Astrocyte (in vitro differentiated cells and primary cell): Measurements from ENCODE around the gene RBM17. TPM values are rescaled to one million over a fixed set of nuclear protein-coding genes. Genes with fewer than 3 reads are reported as not detected.
"Not testable (repeated sequence)": the region's sequence is repeated elsewhere in the genome, so short reads cannot be mapped to it uniquely, and the experiment has no call there.

Experiments used
- DNase-seq: peaks from one replicate; pipeline ENCODE4 v3.0.0-alpha.2; 2010; ENCODE audit warnings: low read depth
- FAIRE-seq: peaks from 2 replicates; lab custom pipeline; 2011; peaks lifted over from hg19 to GRCh38; lab: Jason Lieb, UNC
- H2AFZ ChIP-seq: 2 replicates; pipeline ENCODE4 v1.6.0; 2012; ENCODE audit warnings: low read depth, low read length, inconsistent platforms
- H3K27ac ChIP-seq: 2 replicates; pipeline ENCODE4 v1.5.1; 2011; ENCODE audit warnings: low read depth, low read length, inconsistent platforms
- H3K27me3 ChIP-seq: 2 replicates; pipeline ENCODE4 v1.6.0; 2011; ENCODE audit warnings: low read length, inconsistent platforms; ENCODE audit not compliant: insufficient read depth
- H3K36me3 ChIP-seq: 2 replicates; pipeline ENCODE4 v1.5.1; 2011; ENCODE audit warnings: low read length, inconsistent platforms; ENCODE audit not compliant: insufficient read depth
- H3K4me1 ChIP-seq: 2 replicates; pipeline ENCODE4 v1.5.1; 2011; ENCODE audit warnings: low read length, inconsistent platforms; ENCODE audit not compliant: insufficient read depth
- H3K4me2 ChIP-seq: 2 replicates; pipeline ENCODE4 v1.6.0; 2012; ENCODE audit warnings: low read length, inconsistent platforms
- H3K4me3 ChIP-seq: 2 replicates; pipeline ENCODE4 v1.5.1; 2011; ENCODE audit warnings: low read depth, mild to moderate bottlenecking, low read length, inconsistent platforms; ENCODE audit not compliant: insufficient read depth
- H3K79me2 ChIP-seq: 2 replicates; pipeline ENCODE4 v1.6.0; 2012; ENCODE audit warnings: mild to moderate bottlenecking, low read length, inconsistent platforms; ENCODE audit not compliant: insufficient read depth
- H3K9ac ChIP-seq: 2 replicates; pipeline ENCODE4 v1.6.0; 2012; ENCODE audit warnings: mild to moderate bottlenecking, low read length, inconsistent platforms
- H3K9me3 ChIP-seq: 2 replicates; pipeline ENCODE4 v1.5.1; 2012; ENCODE audit warnings: low read depth, mild to moderate bottlenecking, low read length, inconsistent platforms; ENCODE audit not compliant: insufficient read depth
- H4K20me1 ChIP-seq: 2 replicates; pipeline ENCODE4 v1.6.0; 2012; ENCODE audit warnings: low read length, inconsistent platforms; ENCODE audit not compliant: insufficient read depth
- H3K27ac Mint-ChIP-seq: one replicate; pipeline ENCODE4 v1.8.0; 2021; ENCODE audit warnings: mild to moderate bottlenecking, mixed read lengths; ENCODE audit not compliant: unreplicated experiment
- H3K27me3 Mint-ChIP-seq: one replicate; pipeline ENCODE4 v1.8.0; 2021; ENCODE audit warnings: low read depth, mixed read lengths; ENCODE audit not compliant: unreplicated experiment
- H3K36me3 Mint-ChIP-seq: one replicate; pipeline ENCODE4 v1.8.0; 2021; ENCODE audit warnings: low read depth, mixed read lengths; ENCODE audit not compliant: unreplicated experiment
- H3K4me1 Mint-ChIP-seq: one replicate; pipeline ENCODE4 v1.8.0; 2021; ENCODE audit warnings: low read depth, mixed read lengths; ENCODE audit not compliant: unreplicated experiment
- H3K4me3 Mint-ChIP-seq: one replicate; pipeline ENCODE4 v1.8.0; 2021; ENCODE audit warnings: mild to moderate bottlenecking, moderate library complexity, mixed read lengths; ENCODE audit not compliant: unreplicated experiment
- H3K9me3 Mint-ChIP-seq: one replicate; pipeline ENCODE4 v1.8.0; 2021; ENCODE audit warnings: mild to moderate bottlenecking, mixed read lengths; ENCODE audit not compliant: unreplicated experiment
- EZH2 ChIP-seq: IDR thresholded peaks from 2 replicates; pipeline ENCODE4 v1.6.1; 2012; ENCODE audit warnings: mild to moderate bottlenecking, low read length, inconsistent platforms; ENCODE audit not compliant: insufficient read depth
- total RNA-seq: library from RNA; stranded (reverse); gene quantifications from 2 replicates; pipeline ENCODE4 v1.2.1, GENCODE V29; 2021
- TF ChIP-seq, protein P1 (sequence below): IDR thresholded peaks from 2 replicates; pipeline ENCODE4 v1.5.1; 2011; ENCODE audit warnings: low read depth, mild to moderate bottlenecking, inconsistent platforms, low read length, moderate library complexity; ENCODE audit not compliant: insufficient read depth

The RBM17 gene
- total RNA-seq, 1 donor from 2014 or later, result 71.3 TPM

DNA sequence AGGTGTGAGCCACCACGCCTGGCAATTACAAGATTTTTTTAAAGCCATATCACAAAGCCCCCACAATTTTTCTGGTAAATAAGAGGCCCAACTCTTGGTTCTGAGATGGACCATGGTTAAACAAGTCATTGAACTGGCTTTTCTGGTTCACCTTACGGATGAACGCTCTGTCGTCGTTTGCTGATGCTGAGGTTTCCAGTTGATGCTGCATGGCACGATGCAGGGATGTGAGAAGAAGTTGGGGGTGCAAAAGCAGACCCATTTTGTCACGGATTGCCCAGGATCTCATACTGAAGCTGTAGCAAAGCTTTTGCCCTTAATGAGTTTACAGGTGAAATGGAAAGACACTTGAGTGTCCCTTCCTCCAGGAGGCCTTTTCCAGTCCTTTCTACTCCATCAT, 24.7 kb upstream of the RBM17 start:
- peaks cover 1% of the 10 kb centered on the region for H3K4me1 Mint-ChIP-seq
- Histone ChIP-seq H2AFZ (no peak overlapping the region), H3K9me3 (no peaks in the 10 kb centered on the region), H3K4me3 (no peak overlapping the region), H3K79me2 (no peaks in the 10 kb centered on the region), H3K4me2 (no peak overlapping the region), H3K36me3 (no peaks in the 10 kb centered on the region), H3K9ac (no peak overlapping the region), H3K4me1 (no peaks in the 10 kb centered on the region), H4K20me1 (no peaks in the 10 kb centered on the region), H3K27me3 (peaks cover 8% of the 10 kb centered on the region), H3K27ac (no peak overlapping the region)
- no peak overlapping the region for H3K4me3 Mint-ChIP-seq
- FAIRE-seq (no peak), DNase-seq (no peak)
- H3K36me3 Mint-ChIP-seq, result no peaks in the 10 kb centered on the region
- peaks cover 16% of the 10 kb centered on the region for H3K27me3 Mint-ChIP-seq
- no peak for TF ChIP-seq EZH2
- TF ChIP-seq, protein P1, sequence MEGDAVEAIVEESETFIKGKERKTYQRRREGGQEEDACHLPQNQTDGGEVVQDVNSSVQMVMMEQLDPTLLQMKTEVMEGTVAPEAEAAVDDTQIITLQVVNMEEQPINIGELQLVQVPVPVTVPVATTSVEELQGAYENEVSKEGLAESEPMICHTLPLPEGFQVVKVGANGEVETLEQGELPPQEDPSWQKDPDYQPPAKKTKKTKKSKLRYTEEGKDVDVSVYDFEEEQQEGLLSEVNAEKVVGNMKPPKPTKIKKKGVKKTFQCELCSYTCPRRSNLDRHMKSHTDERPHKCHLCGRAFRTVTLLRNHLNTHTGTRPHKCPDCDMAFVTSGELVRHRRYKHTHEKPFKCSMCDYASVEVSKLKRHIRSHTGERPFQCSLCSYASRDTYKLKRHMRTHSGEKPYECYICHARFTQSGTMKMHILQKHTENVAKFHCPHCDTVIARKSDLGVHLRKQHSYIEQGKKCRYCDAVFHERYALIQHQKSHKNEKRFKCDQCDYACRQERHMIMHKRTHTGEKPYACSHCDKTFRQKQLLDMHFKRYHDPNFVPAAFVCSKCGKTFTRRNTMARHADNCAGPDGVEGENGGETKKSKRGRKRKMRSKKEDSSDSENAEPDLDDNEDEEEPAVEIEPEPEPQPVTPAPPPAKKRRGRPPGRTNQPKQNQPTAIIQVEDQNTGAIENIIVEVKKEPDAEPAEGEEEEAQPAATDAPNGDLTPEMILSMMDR, result no peak
- H3K27ac Mint-ChIP-seq, result no peak overlapping the region
- H3K9me3 Mint-ChIP-seq, result peaks cover 9% of the 10 kb centered on the region

DNA sequence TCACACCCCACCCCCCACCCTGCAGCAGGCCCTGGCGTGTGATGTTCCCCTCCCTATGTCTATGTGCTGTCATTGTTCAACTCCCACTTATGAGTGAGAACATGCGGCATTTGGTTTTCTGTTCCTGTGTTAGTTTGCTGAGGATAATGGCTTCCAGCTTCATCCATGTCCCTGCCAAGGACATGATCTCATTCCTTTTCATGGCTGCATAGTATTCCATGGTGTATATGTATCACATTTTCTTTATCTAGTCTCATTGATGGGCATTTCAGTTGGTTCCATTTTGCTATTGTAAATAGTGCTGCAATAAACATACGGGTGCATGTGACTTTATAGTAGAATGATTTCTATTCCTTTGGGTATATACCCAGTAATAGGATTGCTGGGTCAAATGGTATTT, 24.1 kb upstream of the RBM17 start:
- H3K4me3 ChIP-seq, H4K20me1 ChIP-seq, H3K27ac Mint-ChIP-seq, DNase-seq, H3K4me1 ChIP-seq, H3K4me1 Mint-ChIP-seq, H3K36me3 Mint-ChIP-seq, H2AFZ ChIP-seq, H3K9me3 ChIP-seq, H3K27ac ChIP-seq, H3K9me3 Mint-ChIP-seq, H3K27me3 ChIP-seq, FAIRE-seq, H3K79me2 ChIP-seq, H3K36me3 ChIP-seq, H3K4me2 ChIP-seq, H3K9ac ChIP-seq, H3K4me3 Mint-ChIP-seq: not testable (repeated sequence)
- peaks cover 17% of the 10 kb centered on the region for H3K27me3 Mint-ChIP-seq

DNA sequence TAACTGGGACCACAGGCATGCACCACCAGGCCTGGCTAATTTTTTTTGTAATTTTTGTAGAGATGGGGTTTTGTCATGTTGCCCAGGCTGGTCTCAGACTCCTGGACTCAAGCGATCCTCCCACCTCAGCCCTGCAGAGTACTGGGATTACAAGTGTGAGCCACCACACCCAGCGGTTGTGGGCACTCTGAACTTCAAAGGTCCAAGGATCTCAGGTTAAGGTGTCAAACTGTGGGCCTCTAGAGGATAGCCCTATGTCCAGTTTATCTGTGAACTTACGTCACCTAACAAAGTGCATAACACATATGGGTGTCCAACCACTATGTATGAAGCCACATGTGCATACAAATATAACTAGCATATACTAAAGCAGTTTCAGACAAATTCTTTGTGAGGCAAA, 23.4 kb upstream of the RBM17 start:
- no peaks in the 10 kb centered on the region for H3K36me3 Mint-ChIP-seq
- H3K4me3 ChIP-seq, result no peak overlapping the region
- H3K27me3 ChIP-seq, result peaks cover 9% of the 10 kb centered on the region
- H3K79me2 ChIP-seq, result no peaks in the 10 kb centered on the region
- no peaks in the 10 kb centered on the region for H3K36me3 ChIP-seq
- H3K4me3 Mint-ChIP-seq, result no peak overlapping the region
- no peak for DNase-seq
- no peak for FAIRE-seq
- peaks cover 10% of the 10 kb centered on the region for H3K4me1 Mint-ChIP-seq
- no peak overlapping the region for H3K27ac Mint-ChIP-seq
- H4K20me1 ChIP-seq, result no peaks in the 10 kb centered on the region
- no peaks in the 10 kb centered on the region for H3K9me3 ChIP-seq
- no peak overlapping the region for H2AFZ ChIP-seq
- H3K9me3 Mint-ChIP-seq, result peaks cover 7% of the 10 kb centered on the region
- no peak for TF ChIP-seq EZH2
- TF ChIP-seq, protein P1, result no peak
- peaks cover 12% of the 10 kb centered on the region for H3K27me3 Mint-ChIP-seq
- H3K9ac ChIP-seq, result no peak overlapping the region
- H3K4me1 ChIP-seq, result no peaks in the 10 kb centered on the region
- H3K27ac ChIP-seq, result no peak overlapping the region
- H3K4me2 ChIP-seq, result no peak overlapping the region
